Measurements from ENCODE around the gene JAML. TPM values are rescaled to one million over a fixed set of nuclear protein-coding genes. Genes with fewer than 3 reads are reported as not detected.

Gene JAML
- total and polyA plus RNA-seq, 2 of the 8 experiments (the other 6 are each of a cell fraction or from before 2014, with no cell fraction given): 0.12 to 0.58 TPM

GRCh38 chr11:118167906-118168305 is 56.9 kb downstream of the JAML start:
- H3K56ac ChIP-seq (replicated peaks; ENCODE audit: insufficient read length, low read depth, low read length): no peak overlapping the region
- no peaks in the 10 kb centered on the region for H4K20me1 ChIP-seq (replicated peaks in 1 of 2; ENCODE audit: control insufficient read depth in 1 of 2, insufficient read depth in 2 of 2, low read length in 2 of 2)
- peaks cover 2 to 16% (median 7%) of the 10 kb centered on the region in 4 experiments for H3K4me1 ChIP-seq (replicated peaks in 1 of 4; ENCODE audit: control insufficient read depth in 3 of 4, insufficient read depth in 4 of 4, low read length in 3 of 4)
- H3K4me3 ChIP-seq (ENCODE audit: extremely low read depth in 1 of 4, insufficient read depth in 2 of 4, low read depth in 3 of 4, low read length in 4 of 4): no peak overlapping the region
- DNase-seq (ENCODE audit: low read depth in 1 of 2, low spot score in 2 of 2) (no peak), FAIRE-seq (no peak)
- no peak overlapping the region for H4K8ac ChIP-seq (ENCODE audit: extremely low read depth, insufficient read depth, low read length)
- WGBS, 2 experiments (ENCODE audit: extremely low coverage in 1 of 2, insufficient coverage in 1 of 2, insufficient read length in 1 of 2, insufficient replicate concordance in 2 of 2, low coverage in 1 of 2, low lambda C conversion rate in 2 of 2, missing lambda C conversion rate in 1 of 2): 89% methylated on average over 12 of the region's 12 CpGs; no CpG with 5 or more reads in 1 of the 2 experiments
- no peak overlapping the region for H2AFZ ChIP-seq (ENCODE audit: low read length)
- peaks cover 2% of the 10 kb centered on the region; the same call in 1 of the 2 replicates for H3K23me2 ChIP-seq (ENCODE audit: low read depth, low read length)
- H3K9ac ChIP-seq (replicated peaks in 1 of 4; ENCODE audit: extremely low read depth in 1 of 4, low read depth in 3 of 4, low read length in 3 of 4): no peak overlapping the region
- no peak overlapping the region for H2BK15ac ChIP-seq (ENCODE audit: low read length)
- no peaks in the 10 kb centered on the region for H3K9me3 ChIP-seq (ENCODE audit: insufficient read depth in 2 of 2, low read depth in 1 of 2, low read length in 1 of 2)
- no peaks in the 10 kb centered on the region for H3K79me2 ChIP-seq (ENCODE audit: control insufficient read depth in 1 of 2, insufficient read depth in 2 of 2, low read length in 2 of 2)
- H3K23ac ChIP-seq (ENCODE audit: insufficient read length): no peak overlapping the region
- peak overlapping the region; percentile 21; the same call in 1 of the 2 replicates for H2BK12ac ChIP-seq (ENCODE audit: low read depth, low read length)
- no peak overlapping the region; the same call in 1 of the 2 replicates for H2BK5ac ChIP-seq (ENCODE audit: low read depth, low read length)
- H4K91ac ChIP-seq (replicated peaks; ENCODE audit: insufficient read length, low read length): no peak overlapping the region
- ChIA-PET POLR2A (ENCODE audit: partially characterized antibody) (interaction anchor here (1.2 kb wide), 1 partner anchor 11 kb away, joined by 5 read pairs; no protein-coding TSS in a partner anchor), CTCF (ENCODE audit: partially characterized antibody) (interaction anchor here (0.8 to 8.7 kb wide), 5 partner anchors 10 to 343 kb away, joined by 3 to 245 read pairs (median 4); partner anchors contain the start of genes FXYD2 and SCN4B)
- no peak overlapping the region for H3K18ac ChIP-seq (ENCODE audit: extremely low read depth, low read length)
- H3K27me3 ChIP-seq (replicated peaks in 1 of 4; ENCODE audit: control insufficient read depth in 3 of 4, extremely low read depth in 1 of 4, insufficient read depth in 3 of 4, low read length in 3 of 4): peaks cover 6 to 66% (median 39%) of the 10 kb centered on the region in 4 experiments
- H3K36me3 ChIP-seq (ENCODE audit: control insufficient read depth in 2 of 4, insufficient read depth in 4 of 4, low read length in 3 of 4): no peaks in the 10 kb centered on the region
- H3K4ac ChIP-seq (replicated peaks; ENCODE audit: insufficient read length, low read depth, low read length): no peak overlapping the region
- no peak overlapping the region for H4K5ac ChIP-seq (ENCODE audit: insufficient read length, low read depth, low read length)
- H3K79me1 ChIP-seq (ENCODE audit: low read depth, low read length): no peaks in the 10 kb centered on the region
- H3K14ac ChIP-seq (ENCODE audit: insufficient read length): no peak overlapping the region
- H3K27ac ChIP-seq (ENCODE audit: low read depth, low read length): no peak overlapping the region
- H3K4me2 ChIP-seq (ENCODE audit: insufficient read depth in 1 of 2, low read depth in 2 of 2, low read length in 2 of 2): no peak overlapping the region
- no peak overlapping the region for H2BK20ac ChIP-seq (ENCODE audit: low read length)
- H2BK120ac ChIP-seq (replicated peaks; ENCODE audit: low read depth, low read length): no peak overlapping the region
- no peak overlapping the region for H2AK5ac ChIP-seq (ENCODE audit: low read depth, low read length)
- TF ChIP-seq RXRA (IDR thresholded peaks at IDR 0.05; ENCODE audit: insufficient read depth, low read depth, low read length) (no peak), TEAD4 (IDR thresholded peaks at IDR 0.05; ENCODE audit: low read depth, low read length) (no peak), MAX (IDR thresholded peaks at IDR 0.05) (no peak), CTCF (IDR thresholded peaks at IDR 0.05; ENCODE audit: control extremely low read depth in 1 of 3, insufficient read depth in 1 of 3, low read depth in 1 of 3, low read length in 3 of 3) (no peak), KDM5A (IDR thresholded peaks at IDR 0.05; ENCODE audit: low read length) (no peak), RBBP5 (IDR thresholded peaks at IDR 0.05; ENCODE audit: borderline replicate concordance, low read depth, low read length) (no peak), SP4 (IDR thresholded peaks at IDR 0.05; ENCODE audit: low read length) (no peak), HDAC6 (IDR thresholded peaks at IDR 0.05; ENCODE audit: low read depth, low read length) (no peak), SIRT6 (IDR thresholded peaks at IDR 0.05; ENCODE audit: low read length) (no peak), USF2 (IDR thresholded peaks at IDR 0.05; ENCODE audit: low read length) (no peak)

All from H1 (cell line).